SK-N-SH (cell line): ENCODE results near the gene ANKRD1. TPM values are rescaled to one million over a fixed set of nuclear protein-coding genes. Genes with fewer than 3 reads are reported as not detected.
"Not testable (repeated sequence)": the region's sequence is repeated elsewhere in the genome, so short reads cannot be mapped to it uniquely, and the experiment has no call there.

Experiments
- CTCF ChIA-PET: fragments of 300-600, 350-600 bp; formaldehyde crosslinking; extraction: SDS; loops from one replicate; lab custom pipeline; 2021; lab: Yijun Ruan, JAX
- POLR2A ChIA-PET: fragments of 350-600 bp; sonication (Branson Sonifier 250); formaldehyde crosslinking; extraction: SDS; loops from one replicate; lab custom pipeline; 2020; ENCODE audit warnings: antibody characterized with exemption, inconsistent platforms; lab: Yijun Ruan, JAX
- DNase-seq: peaks from one replicate; pipeline ENCODE4 v3.0.0; 2012
- H2AFZ ChIP-seq: fragments of 200-600 bp; sonication (generic); 2 replicates; pipeline ENCODE4 v1.8.1; 2016; ENCODE audit warnings: antibody characterized with exemption, mild to moderate bottlenecking, low read depth
- H3F3A ChIP-seq: fragments of 200-600 bp; sonication (generic); replicated peaks from 2 replicates; pipeline ENCODE3; 2016; ENCODE audit warnings: antibody characterized with exemption, mild to moderate bottlenecking; ENCODE audit not compliant: insufficient read depth
- H3K27ac ChIP-seq, 2 experiments: fragments of 200-500 bp in 1 of 2; fragments of 200-600 bp in 1 of 2; sonication (Bioruptor generic) in 1 of 2; sonication (generic), shearing (Covaris generic) in 1 of 2; 2 replicates each; pipeline versions ENCODE4 v1.5.1 to v1.6.1; 2014 to 2016; ENCODE audit warnings: low read depth in 2 of 2, inconsistent platforms in 1 of 2, low read length in 1 of 2, mild to moderate bottlenecking in 1 of 2, mixed read lengths in 1 of 2
- H3K27me3 ChIP-seq: fragments of 200-600 bp; sonication (generic), shearing (Covaris generic); 2 replicates; pipeline ENCODE4 v1.6.1; 2016; ENCODE audit warnings: mixed run types; ENCODE audit not compliant: insufficient read depth
- H3K36me3 ChIP-seq, 2 experiments: fragments of 200-500 bp in 1 of 2; fragments of 200-600 bp in 1 of 2; sonication (Bioruptor generic) in 1 of 2; sonication (generic) in 1 of 2; replicated peaks in 1 of 2; 2 replicates each; pipeline versions ENCODE3 to v1.5.1; 2014 to 2016; ENCODE audit warnings: low read length in 1 of 2, mild to moderate bottlenecking in 1 of 2; ENCODE audit not compliant: insufficient read depth in 2 of 2, control insufficient read depth in 1 of 2
- H3K4me1 ChIP-seq, 2 experiments: fragments of 200-500 bp in 1 of 2; fragments of 200-600 bp in 1 of 2; sonication (Bioruptor generic) in 1 of 2; sonication (generic), shearing (Covaris generic) in 1 of 2; 2 replicates each; pipeline versions ENCODE4 v1.5.1 to v1.6.1; 2014 to 2016; ENCODE audit warnings: low read depth in 1 of 2, low read length in 1 of 2, mixed run types in 1 of 2; ENCODE audit not compliant: insufficient read depth in 2 of 2, control insufficient read depth in 1 of 2
- H3K4me2 ChIP-seq: fragments of 200-600 bp; sonication (generic), shearing (Covaris generic); 2 replicates; pipeline ENCODE4 v1.6.1; 2017; ENCODE audit warnings: mixed run types
- H3K4me3 ChIP-seq, 2 experiments: fragments of 200-500 bp in 1 of 2; fragments of 200-600 bp in 1 of 2; sonication (Bioruptor generic) in 1 of 2; sonication (generic), shearing (Covaris generic) in 1 of 2; 2 replicates each; pipeline versions ENCODE4 v1.5.1 to v1.8.1; 2014 to 2016; ENCODE audit warnings: low read depth in 2 of 2, inconsistent platforms in 1 of 2, low read length in 1 of 2, mild to moderate bottlenecking in 1 of 2, mixed read lengths in 1 of 2, moderate library complexity in 1 of 2
- H3K79me2 ChIP-seq: fragments of 200-600 bp; sonication (generic); 2 replicates; pipeline ENCODE4 v1.8.1; 2017; ENCODE audit warnings: mild to moderate bottlenecking; ENCODE audit not compliant: insufficient read depth
- H3K9ac ChIP-seq: fragments of 200-600 bp; sonication (generic); 2 replicates; pipeline ENCODE4 v1.6.1; 2017; ENCODE audit warnings: mixed run types
- H3K9me2 ChIP-seq: fragments of 200-600 bp; sonication (generic); 2 replicates; pipeline ENCODE4 v1.6.1; 2017; ENCODE audit warnings: mixed run types
- H3K9me3 ChIP-seq: fragments of 200-600 bp; sonication (generic); 2 replicates; pipeline ENCODE4 v1.6.1; 2017; ENCODE audit warnings: mixed run types, mild to moderate bottlenecking, moderate library complexity
- H4K20me1 ChIP-seq: fragments of 200-600 bp; sonication (generic); 2 replicates; pipeline ENCODE4 v1.6.1; 2017; ENCODE audit warnings: mild to moderate bottlenecking, mixed run types; ENCODE audit not compliant: insufficient read depth
- CTCF ChIP-seq: fragments of 200-600 bp; sonication (generic); IDR thresholded peaks from 2 replicates; pipeline ENCODE4 v1.6.1; 2017; ENCODE audit warnings: antibody characterized with exemption, mild to moderate bottlenecking, moderate library complexity
- EP300 ChIP-seq, 2 experiments: IDR thresholded peaks; 2 replicates each; pipeline versions ENCODE4 v1.4.0 to v1.6.1; 2012; ENCODE audit warnings: borderline replicate concordance in 1 of 2, low read depth in 1 of 2, low read length in 1 of 2
- FOSL2 ChIP-seq: IDR thresholded peaks from 2 replicates; pipeline ENCODE4 v1.4.0; 2012; ENCODE audit warnings: low read depth, mild to moderate bottlenecking, moderate library complexity, borderline replicate concordance
- FOXM1 ChIP-seq: IDR thresholded peaks from 2 replicates; pipeline ENCODE4 v1.4.0; 2012; ENCODE audit warnings: low read depth, mild to moderate bottlenecking
- JUND ChIP-seq: IDR thresholded peaks from 2 replicates; pipeline ENCODE4 v1.4.0; 2012
- MEF2A ChIP-seq: IDR thresholded peaks from 2 replicates; pipeline ENCODE4 v1.4.0; 2012; ENCODE audit warnings: low read depth, borderline replicate concordance
- NRF1 ChIP-seq: IDR thresholded peaks from 2 replicates; pipeline ENCODE4 v1.6.1; 2012; ENCODE audit warnings: low read depth, mild to moderate bottlenecking, low read length
- RAD21 ChIP-seq: IDR thresholded peaks from 2 replicates; pipeline ENCODE4 v1.6.1; 2012; ENCODE audit warnings: mild to moderate bottlenecking, low read length
- RCOR1 ChIP-seq: fragments of 150-350 bp; IDR thresholded peaks from 2 replicates; pipeline ENCODE4 v1.6.1; 2017; ENCODE audit warnings: antibody characterized with exemption, low read length
- REST ChIP-seq: IDR thresholded peaks from 2 replicates; pipeline ENCODE4 v1.6.1; 2012; ENCODE audit warnings: mild to moderate bottlenecking, low read depth, low read length, moderate library complexity
- RFX5 ChIP-seq: IDR thresholded peaks from 2 replicates; pipeline ENCODE4 v1.6.1; 2012; ENCODE audit warnings: mild to moderate bottlenecking, improper control_type of control experiment, low read length
- SMC3 ChIP-seq: IDR thresholded peaks from 2 replicates; pipeline ENCODE4 v1.6.1; 2012; ENCODE audit warnings: low read depth, low read length, improper control_type of control experiment
- WGBS: methylation state at CpG from one replicate; pipeline ENCODE4 v1.1.6; 2017; ENCODE audit warnings: low lambda C conversion rate; 5-methylcytosine and 5-hydroxymethylcytosine counted together
- polyA plus RNA-seq, 3 experiments: library from polyadenylated mRNA; depleted of rRNA; stranded (reverse); fragments of >200 nt; gene quantifications; 2 replicates each; pipeline ENCODE4 v1.2.3, GENCODE V29; 2012

The ANKRD1 gene
- polyA plus RNA-seq, 1 of the 3 experiments (the other 2 are of a cell fraction) = 41.7 TPM

GRCh38 chr10:90884431-90884830 is 36.5 kb downstream of the ANKRD1 start:
- Histone ChIP-seq H3K4me1 (peaks cover 0 to 17% of the 10 kb centered on the region in 2 experiments; a peak in 2 of 4 replicates), H3K9me3 (no peaks in the 10 kb centered on the region), H3K36me3 (peaks cover 48 to 59% of the 10 kb centered on the region in 2 experiments), H3K79me2 (no peaks in the 10 kb centered on the region), H4K20me1 (no peaks in the 10 kb centered on the region), H3K27ac (peak overlapping the region; percentile 23 to 48; a peak in 3 of 4 replicates), H3K4me3 (no peak overlapping the region), H3K27me3 (no peaks in the 10 kb centered on the region), H3K9me2 (no peaks in the 10 kb centered on the region), H3F3A (peaks cover 22% of the 10 kb centered on the region), H2AFZ (no peak overlapping the region), H3K9ac (no peak overlapping the region), H3K4me2 (peak overlapping the region; percentile 15; the same call in 1 of the 2 replicates)
- WGBS = 96% methylated on average over 3 of the region's 3 CpGs
- DNase-seq = no peak
- POLR2A ChIA-PET = no interaction called here
- CTCF ChIA-PET = interaction anchor here (0.5 to 1.4 kb wide), 6 partner anchors 22 to 451 kb away, joined by 3 to 5 read pairs (median 3); no protein-coding TSS in a partner anchor
- TF ChIP-seq FOXM1 = no peak
- TF ChIP-seq MEF2A = no peak

GRCh38 chr10:90880059-90880719 is 40.7 kb downstream of the ANKRD1 start:
- H3K79me2 ChIP-seq, POLR2A ChIA-PET, H3K27me3 ChIP-seq, H3K4me2 ChIP-seq, H3K9me3 ChIP-seq, H3K9me2 ChIP-seq, H3K9ac ChIP-seq, H2AFZ ChIP-seq, H3K4me3 ChIP-seq: not testable (repeated sequence)
- peak; percentile 39 for DNase-seq
- Histone ChIP-seq H3K4me1 (peaks cover 0 to 11% of the 10 kb centered on the region in 2 experiments; a peak in 2 of 4 replicates), H3F3A (peaks cover 24% of the 10 kb centered on the region), H3K36me3 (peaks cover 42 to 56% of the 10 kb centered on the region in 2 experiments), H3K27ac (0 out of 4 replicates have a peak overlapping the region, but pooled peaks of 1 of the 2 experiments have one; percentile 20)
- 61% methylated on average over 8 of the region's 8 CpGs for WGBS
- CTCF ChIA-PET = interaction anchor here (0.6 to 2.5 kb wide), 26 partner anchors 8 to 755 kb away, joined by 3 to 26 read pairs (median 3); partner anchors contain the start of genes PPP1R3C and RPP30
- TF ChIP-seq RAD21 (peak; percentile 74), CTCF (peak; percentile 83), SMC3 (peak; percentile 50; the same call in 1 of the 2 replicates)
- TF ChIP-seq, all 33 proteins: peak for 3; not testable (repeated sequence) for 30
- H4K20me1 ChIP-seq = not testable (repeated sequence)

- H3K79me2 ChIP-seq = peaks cover 9% of the 10 kb centered on the region
- no peak overlapping the region for H2AFZ ChIP-seq
- no peaks in the 10 kb centered on the region for H3K9me2 ChIP-seq
- ChIA-PET CTCF (interaction anchor here (0.6 to 2.5 kb wide), 23 partner anchors 7 to 756 kb away, joined by 3 to 26 read pairs (median 3); partner anchors contain the start of genes PPP1R3C and RPP30), POLR2A (no interaction called here)
- no peak overlapping the region for H3K9ac ChIP-seq
- no peak overlapping the region for H3K4me3 ChIP-seq
- WGBS = 95% methylated on average over 2 of the region's 2 CpGs
- H4K20me1 ChIP-seq = no peaks in the 10 kb centered on the region
- H3F3A ChIP-seq = peaks cover 15% of the 10 kb centered on the region
- no peak for DNase-seq
- TF ChIP-seq REST (no peak), SMC3 (no peak), RAD21 (no peak), FOSL2 (no peak), NRF1 (no peak), RFX5 (no peak), FOXM1 (no peak), EP300 (IDR thresholded peaks at IDR 0.05; ENCODE audit: borderline replicate concordance in 1 of 2, low read depth in 1 of 2, low read length in 1 of 2) (no peak), JUND (no peak), RCOR1 (no peak), MEF2A (no peak)
- H3K36me3 ChIP-seq = peaks cover 42 to 59% of the 10 kb centered on the region in 2 experiments
- H3K9me3 ChIP-seq = no peaks in the 10 kb centered on the region
- no peak overlapping the region for H3K4me2 ChIP-seq
- peaks cover 0 to under 1% of the 10 kb centered on the region in 2 experiments; a peak in 2 of 4 replicates for H3K4me1 ChIP-seq
- no peaks in the 10 kb centered on the region for H3K27me3 ChIP-seq
- H3K27ac ChIP-seq = no peak overlapping the region
These were observed 41.8 kb downstream of the ANKRD1 start for GRCh38 chr10:90879062-90879461.
